OCI-LY7 (cell line): ENCODE measurements around the gene IFT80. TPM values are rescaled to one million over a fixed set of nuclear protein-coding genes. Genes with fewer than 3 reads are reported as not detected.

Source experiments
- BruUV-seq: library from RNA; stranded (reverse); fragments of 400-500 nt; replicated peaks from 2 replicates; lab custom pipeline; 2021; lab: Mats Ljungman, UMichigan
- CTCF ChIA-PET: fragments of 300-600 bp; sonication (Branson Sonifier 250); formaldehyde crosslinking; loops from one replicate; lab custom pipeline; 2022; ENCODE audit warnings: antibody characterized with exemption; ENCODE audit not compliant: unreplicated experiment; lab: Charles Lee
- POLR2A ChIA-PET: fragments of 300-600 bp; sonication (Branson Sonifier 250); formaldehyde crosslinking; loops from one replicate; lab custom pipeline; 2022; ENCODE audit warnings: antibody characterized with exemption; lab: Charles Lee
- DNase-seq: peaks from one replicate; pipeline ENCODE4 v3.0.0-alpha.2; 2015; ENCODE audit warnings: low spot score
- H2AFZ ChIP-seq: fragments of 200-600 bp; sonication (generic), shearing (Covaris generic); 2 replicates; pipeline ENCODE4 v1.6.1; 2014; ENCODE audit warnings: mild to moderate bottlenecking, antibody characterized with exemption, low read length, moderate library complexity
- H3K27ac ChIP-seq: fragments of 200-600 bp; sonication (generic); 2 replicates; pipeline ENCODE4 v1.5.1; 2014; ENCODE audit warnings: mixed run types, low read depth, mild to moderate bottlenecking, moderate library complexity, low read length, inconsistent platforms; ENCODE audit not compliant: poor library complexity, severe bottlenecking
- H3K36me3 ChIP-seq: fragments of 200-600 bp; sonication (generic); 2 replicates; pipeline ENCODE4 v1.6.1; 2014; ENCODE audit warnings: mild to moderate bottlenecking, antibody characterized with exemption, low read length, moderate library complexity, mixed read lengths; ENCODE audit not compliant: insufficient read depth
- H3K4me1 ChIP-seq: fragments of 200-600 bp; sonication (generic); 2 replicates; pipeline ENCODE4 v1.5.1; 2014; ENCODE audit warnings: mild to moderate bottlenecking, low read length; ENCODE audit not compliant: insufficient read depth, poor library complexity, severe bottlenecking
- H3K4me2 ChIP-seq: fragments of 200-600 bp; sonication (generic); 2 replicates; pipeline ENCODE4 v1.6.1; 2014; ENCODE audit warnings: mild to moderate bottlenecking, low read length
- H3K4me3 ChIP-seq: fragments of 200-600 bp; sonication (generic); 2 replicates; pipeline ENCODE4 v1.5.1; 2014; ENCODE audit warnings: mild to moderate bottlenecking, low read depth, low read length; ENCODE audit not compliant: poor library complexity, severe bottlenecking
- H3K79me2 ChIP-seq: fragments of 200-600 bp; sonication (generic); 2 replicates; pipeline ENCODE4 v1.6.1; 2016; ENCODE audit warnings: low read depth, mild to moderate bottlenecking, low read length, moderate library complexity, mixed read lengths; ENCODE audit not compliant: insufficient read depth
- H3K9me2 ChIP-seq: fragments of 200-600 bp; sonication (generic); 2 replicates; pipeline ENCODE4 v1.6.1; 2016; ENCODE audit warnings: mild to moderate bottlenecking, low read length, mixed read lengths; ENCODE audit not compliant: insufficient read depth
- H3K9me3 ChIP-seq: fragments of 200-600 bp; sonication (generic); 2 replicates; pipeline ENCODE4 v1.6.1; 2014; ENCODE audit warnings: mild to moderate bottlenecking, mixed run types, low read length, mixed read lengths
- H4K20me1 ChIP-seq: fragments of 200-600 bp; sonication (generic); 2 replicates; pipeline ENCODE4 v1.6.1; 2014; ENCODE audit warnings: mild to moderate bottlenecking, antibody characterized with exemption, low read length, moderate library complexity, mixed read lengths; ENCODE audit not compliant: insufficient read depth
- EZH2phosphoT487 ChIP-seq: fragments of 200-600 bp; sonication (generic); IDR thresholded peaks from 2 replicates; pipeline ENCODE4 v1.6.1; 2018; ENCODE audit warnings: low read depth, borderline replicate concordance, mild to moderate bottlenecking, mixed run types, antibody characterized with exemption, low read length, moderate library complexity, mixed read lengths
- intact Hi-C: fragments of 100-400 bp; cut with micrococcal nuclease; formaldehyde crosslinking; loops from one replicate; pipeline ENCODE4 v1.10.0; 2022; ENCODE audit not compliant: unreplicated experiment
- total RNA-seq, 2 experiments: library from RNA; depleted of rRNA in 1 of 2; stranded (reverse); fragments of >200 nt in 1 of 2; shearing (Covaris generic) in 1 of 2; gene quantifications; 2 replicates each; pipeline ENCODE4 v1.2.3, GENCODE V29; 2014 to 2022
- TF ChIP-seq, protein P1 (sequence below): fragments of 200-600 bp; sonication (generic); conservative IDR thresholded peaks from 2 replicates; pipeline ENCODE4 v1.5.1; 2014; ENCODE audit warnings: mild to moderate bottlenecking, antibody characterized with exemption, low read length, moderate library complexity, mixed read lengths

Gene IFT80
- total RNA-seq, 2 experiments from 2014 or later = 33.5 to 49.5 TPM

GRCh38 chr3:160392798-160393197, 6.2 kb downstream of the IFT80 start:
- H3K9me3 ChIP-seq = no peaks in the 10 kb centered on the region
- H3K9me2 ChIP-seq = no peaks in the 10 kb centered on the region
- intact Hi-C loops = no loop called here
- no TSS peak for BruUV-seq
- CTCF ChIA-PET = no interaction called here
- H4K20me1 ChIP-seq = peaks cover 5% of the 10 kb centered on the region; the same call in 1 of the 2 replicates
- H3K4me1 ChIP-seq = peaks cover 32% of the 10 kb centered on the region
- no peak overlapping the region for H2AFZ ChIP-seq
- POLR2A ChIA-PET = interaction anchor here (0.6 to 1.2 kb wide), 3 partner anchors 15 to 140 kb away, joined by 3 to 5 read pairs (median 3); partner anchors contain the start of gene TRIM59
- no peaks in the 10 kb centered on the region; the same call in 1 of the 2 replicates for H3K36me3 ChIP-seq
- no peak for TF ChIP-seq EZH2phosphoT487
- TF ChIP-seq, protein P1, sequence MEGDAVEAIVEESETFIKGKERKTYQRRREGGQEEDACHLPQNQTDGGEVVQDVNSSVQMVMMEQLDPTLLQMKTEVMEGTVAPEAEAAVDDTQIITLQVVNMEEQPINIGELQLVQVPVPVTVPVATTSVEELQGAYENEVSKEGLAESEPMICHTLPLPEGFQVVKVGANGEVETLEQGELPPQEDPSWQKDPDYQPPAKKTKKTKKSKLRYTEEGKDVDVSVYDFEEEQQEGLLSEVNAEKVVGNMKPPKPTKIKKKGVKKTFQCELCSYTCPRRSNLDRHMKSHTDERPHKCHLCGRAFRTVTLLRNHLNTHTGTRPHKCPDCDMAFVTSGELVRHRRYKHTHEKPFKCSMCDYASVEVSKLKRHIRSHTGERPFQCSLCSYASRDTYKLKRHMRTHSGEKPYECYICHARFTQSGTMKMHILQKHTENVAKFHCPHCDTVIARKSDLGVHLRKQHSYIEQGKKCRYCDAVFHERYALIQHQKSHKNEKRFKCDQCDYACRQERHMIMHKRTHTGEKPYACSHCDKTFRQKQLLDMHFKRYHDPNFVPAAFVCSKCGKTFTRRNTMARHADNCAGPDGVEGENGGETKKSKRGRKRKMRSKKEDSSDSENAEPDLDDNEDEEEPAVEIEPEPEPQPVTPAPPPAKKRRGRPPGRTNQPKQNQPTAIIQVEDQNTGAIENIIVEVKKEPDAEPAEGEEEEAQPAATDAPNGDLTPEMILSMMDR = no peak
- no peak overlapping the region for H3K4me3 ChIP-seq
- DNase-seq = no peak
- peaks cover 34% of the 10 kb centered on the region for H3K79me2 ChIP-seq
- H3K4me2 ChIP-seq = no peak overlapping the region
- H3K27ac ChIP-seq = no peak overlapping the region

DNA sequence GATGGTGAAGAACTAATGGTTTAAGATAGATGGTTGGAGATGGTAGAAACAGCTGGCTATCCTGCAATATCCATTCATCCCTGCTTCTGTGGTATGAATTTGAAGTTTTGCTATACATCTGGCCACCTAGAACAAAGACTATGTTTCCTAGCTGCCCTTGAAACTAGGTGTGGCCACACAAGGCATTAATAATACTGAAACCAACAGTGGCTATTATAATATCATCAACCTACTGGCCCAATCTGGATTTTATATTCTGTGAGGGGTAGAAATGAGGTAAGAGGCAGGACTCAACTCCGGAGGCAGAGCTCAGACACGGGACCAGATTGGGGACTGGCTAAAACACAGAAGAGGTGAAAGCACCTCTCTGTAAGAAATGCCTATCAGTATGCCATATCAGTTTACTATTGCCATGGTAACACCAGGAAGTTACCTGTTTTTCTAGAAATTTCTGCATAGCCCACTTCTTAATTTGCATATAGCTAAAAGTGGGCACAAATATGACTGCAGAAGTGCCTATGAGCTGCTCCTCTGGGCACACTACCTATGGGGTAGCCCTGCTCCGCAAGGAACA, 8.4 kb downstream of the IFT80 start:
- H3K79me2 ChIP-seq = peaks cover 13% of the 10 kb centered on the region; the same call in 1 of the 2 replicates
- no peak overlapping the region for H3K27ac ChIP-seq
- intact Hi-C loops = no loop called here
- no peaks in the 10 kb centered on the region for H3K9me3 ChIP-seq
- H3K36me3 ChIP-seq = no peaks in the 10 kb centered on the region; the same call in 1 of the 2 replicates
- CTCF ChIA-PET = no interaction called here
- H3K9me2 ChIP-seq = no peaks in the 10 kb centered on the region
- TF ChIP-seq, protein P1 = no peak
- no peak for TF ChIP-seq EZH2phosphoT487
- no peak overlapping the region for H3K4me2 ChIP-seq
- H3K4me3 ChIP-seq = no peak overlapping the region
- BruUV-seq = no TSS peak
- H3K4me1 ChIP-seq = peaks cover 14% of the 10 kb centered on the region
- no peak for DNase-seq
- H2AFZ ChIP-seq = no peak overlapping the region
- POLR2A ChIA-PET = interaction anchor here (1.3 kb wide), 1 partner anchor 15 kb away, joined by 4 read pairs; no protein-coding TSS in a partner anchor
- no peaks in the 10 kb centered on the region for H4K20me1 ChIP-seq
